Vagina (tissue), 2 donors: ENCODE measurements around the gene ARSG.

Experiments used
- CTCF ChIP-seq, 3 experiments: fragments of 450-650 bp in 2 of 3; fragments of 200-600 bp in 1 of 3; sonication (generic) in 1 of 3; IDR thresholded peaks; one replicate each; pipeline ENCODE4 v1.5.1; 2017 to 2019; ENCODE audit warnings: antibody characterized with exemption in 3 of 3, mild to moderate bottlenecking in 2 of 3, moderate library complexity in 2 of 3
- POLR2A ChIP-seq, 2 donors: fragments of 450-650 bp; IDR thresholded peaks; one replicate each; pipeline ENCODE4 v1.6.1; 2017; ENCODE audit warnings: antibody characterized with exemption in 2 of 2, mild to moderate bottlenecking in 2 of 2, moderate library complexity in 2 of 2
- POLR2AphosphoS5 ChIP-seq, 2 donors: sonication (generic); formaldehyde crosslinking; IDR thresholded peaks; one replicate each; pipeline ENCODE4 v1.9.0; 2017; ENCODE audit warnings: antibody characterized with exemption in 2 of 2, mild to moderate bottlenecking in 2 of 2, low read depth in 1 of 2; ENCODE audit not compliant: insufficient read depth in 1 of 2

GRCh38 chr17:68290955-68291835 is at the start of gene ARSG, which contains the start of gene SLC16A6:
- TF ChIP-seq CTCF (IDR thresholded peaks at IDR 0.05) (no peak), POLR2AphosphoS5 (IDR thresholded peaks at IDR 0.05; ENCODE audit: insufficient read depth in 1 of 2, low read depth in 1 of 2) (no peak), POLR2A (IDR thresholded peaks at IDR 0.05) (no peak)
